Left kidney (tissue), 2 donors: ENCODE measurements around the gene PTPRF. TPM values are rescaled to one million over a fixed set of nuclear protein-coding genes. Genes with fewer than 3 reads are reported as not detected.
"Not testable (repeated sequence)": the region's sequence is repeated elsewhere in the genome, so short reads cannot be mapped to it uniquely, and the experiment has no call there.

Experiments used
- DNase-seq: peaks from one replicate; pipeline ENCODE4 v3.0.0-alpha.2; 2013
- polyA plus RNA-seq: library from polyadenylated mRNA; unstranded; fragments of 120-200 nt; gene quantifications from one replicate; pipeline ENCODE4 v1.2.1, GENCODE V29; 2013; ENCODE audit not compliant: insufficient read length

Gene PTPRF
- polyA plus RNA-seq, 1 donor = 240 TPM

GRCh38 chr1:43625063-43625780, 94.5 kb downstream of the PTPRF start:
- no peak for DNase-seq

DNA sequence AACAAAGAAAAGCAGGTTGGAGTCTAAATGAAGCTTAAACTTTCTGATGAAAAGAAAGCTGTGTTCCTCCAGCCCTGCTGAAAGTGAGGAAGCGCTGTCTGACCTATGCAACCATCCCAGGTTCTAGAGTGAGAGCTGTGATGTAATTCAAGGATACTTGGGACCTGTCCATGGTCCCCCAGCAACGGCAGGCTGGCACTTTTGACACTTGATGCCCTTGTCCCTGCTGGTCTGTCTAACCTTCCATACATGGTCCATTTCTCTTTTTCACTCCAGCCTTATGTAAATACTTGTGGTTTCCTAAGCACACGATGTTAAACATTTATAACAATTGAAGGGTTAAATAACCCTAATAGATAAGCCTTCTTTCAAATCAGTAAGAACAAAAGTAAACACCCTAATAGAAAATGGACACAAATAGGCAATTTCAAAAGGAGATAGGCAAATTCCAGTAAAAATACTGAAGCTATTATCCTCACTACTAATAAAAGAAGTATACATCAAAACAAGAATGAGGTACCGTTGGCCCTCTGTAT, 101.5 kb downstream of the PTPRF start:
- DNase-seq = no peak

DNA sequence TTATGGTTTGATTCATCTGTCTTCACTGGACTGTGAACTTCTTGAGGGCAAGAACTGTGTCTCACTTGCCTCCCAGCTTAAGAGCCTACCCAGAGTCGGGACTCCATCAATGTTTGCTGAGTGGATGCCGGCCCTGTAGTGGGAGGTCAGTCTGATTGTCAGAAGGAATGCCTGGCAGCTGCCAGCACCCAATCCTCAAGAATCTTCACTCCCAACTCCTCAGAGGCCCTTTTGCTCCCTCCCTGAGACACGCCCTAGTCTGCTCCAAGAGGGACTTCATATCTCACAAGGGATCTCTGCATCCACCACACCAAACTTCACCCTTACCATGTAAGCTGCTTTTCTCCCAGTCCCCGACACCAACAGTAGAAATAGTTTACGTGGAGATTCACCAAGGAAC, 104.0 kb downstream of the PTPRF start:
- no peak for DNase-seq

- DNase-seq = no peak
Observed at GRCh38 chr1:43636006-43636641, 105.4 kb downstream of the PTPRF start.

- no peak for DNase-seq
Observed at GRCh38 chr1:43637267-43637666, 106.6 kb downstream of the PTPRF start.

- DNase-seq = not testable (repeated sequence)
Observed at GRCh38 chr1:43638381-43638780, 107.7 kb downstream of the PTPRF start.

DNA sequence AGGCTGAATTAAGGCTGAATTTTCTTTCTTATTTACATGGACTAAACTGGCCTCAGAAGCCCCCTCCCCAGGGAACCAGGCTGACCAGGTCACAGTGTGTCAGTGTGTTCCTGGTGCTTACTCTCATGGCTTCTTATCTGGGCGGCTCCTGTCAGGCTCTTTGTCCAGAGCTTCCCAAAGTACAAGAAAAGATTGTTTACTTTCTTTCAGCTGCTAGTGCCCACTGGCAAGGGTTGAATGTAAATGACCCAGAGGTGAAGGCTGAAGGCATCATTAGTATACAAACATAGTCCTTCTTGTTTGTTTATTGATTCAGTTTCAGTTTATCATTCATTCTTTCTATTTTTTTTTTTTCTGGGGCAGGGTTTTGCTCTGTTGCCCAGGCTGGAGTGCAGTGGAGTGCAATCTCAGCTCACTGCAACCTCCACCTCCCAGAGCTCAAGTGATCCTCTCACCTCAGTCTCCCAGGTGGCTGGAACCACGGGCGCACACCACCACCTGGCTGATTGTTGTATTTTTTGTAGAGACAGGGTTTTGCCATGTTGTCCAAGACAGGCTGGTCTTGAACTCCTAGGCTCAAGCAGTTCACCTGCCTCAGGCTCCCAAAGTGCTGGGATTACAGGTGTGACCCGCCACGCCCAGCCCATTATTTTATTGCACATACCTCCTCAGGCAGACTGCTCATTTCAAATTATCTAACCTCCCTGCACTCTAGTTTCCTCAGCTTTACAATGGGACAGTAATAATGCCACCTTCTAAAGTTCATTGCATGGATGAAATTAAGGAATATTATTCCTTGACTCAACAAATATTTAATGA, 109.5 kb downstream of the PTPRF start:
- no peak for DNase-seq

GRCh38 chr1:43644558-43644957, 113.9 kb downstream of the PTPRF start:
- no peak for DNase-seq

DNA sequence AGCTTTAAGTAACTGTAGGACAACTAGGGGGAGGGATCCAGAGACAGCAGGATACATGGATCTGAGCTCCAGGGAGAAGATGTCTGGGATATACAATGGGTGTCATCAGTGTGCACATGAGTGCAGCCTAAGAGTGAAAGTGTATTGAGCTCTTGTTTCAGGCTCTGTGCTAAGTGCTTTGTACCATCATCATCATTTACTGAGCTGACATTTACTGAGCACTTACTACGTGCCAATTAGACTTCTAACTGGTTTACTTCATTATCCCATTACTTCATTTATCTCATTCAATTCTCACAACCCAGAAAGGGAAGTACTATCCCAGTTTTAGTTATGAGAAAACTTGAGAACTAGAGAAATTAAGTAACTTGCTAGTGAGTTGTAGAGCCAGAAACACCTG, 114.8 kb downstream of the PTPRF start:
- DNase-seq = no peak

- not testable (repeated sequence) for DNase-seq
Observed at GRCh38 chr1:43647331-43647730, 116.6 kb downstream of the PTPRF start.

DNA sequence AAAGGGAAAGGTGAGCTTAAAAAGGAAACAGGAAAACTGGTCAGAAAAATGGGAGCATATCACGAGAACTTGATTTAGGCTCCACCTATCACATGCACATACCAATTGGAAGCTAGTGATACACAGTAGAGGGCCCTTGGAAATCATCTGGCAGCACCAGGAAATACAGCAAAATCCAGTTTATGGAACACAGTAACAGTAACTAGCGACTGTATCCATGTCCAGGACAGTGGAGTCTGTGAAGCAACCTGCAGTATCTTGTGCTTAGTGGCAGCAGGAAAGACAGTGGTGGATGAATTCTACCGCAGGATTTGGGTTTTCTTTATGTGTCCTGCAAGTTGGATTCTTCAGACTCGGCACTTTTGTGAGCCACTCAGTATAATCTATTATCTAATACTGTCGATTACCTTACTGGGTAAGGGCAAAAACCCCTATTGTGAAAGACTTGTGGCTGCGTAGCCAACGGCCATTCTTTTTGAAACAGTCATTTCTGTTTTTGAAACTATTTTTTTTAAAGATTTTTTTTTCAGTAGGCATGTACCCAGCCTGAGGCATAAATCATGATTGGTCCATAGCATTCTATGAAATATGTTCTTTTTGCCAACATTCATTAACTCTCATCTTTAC, 117.7 kb downstream of the PTPRF start:
- DNase-seq = no peak

DNA sequence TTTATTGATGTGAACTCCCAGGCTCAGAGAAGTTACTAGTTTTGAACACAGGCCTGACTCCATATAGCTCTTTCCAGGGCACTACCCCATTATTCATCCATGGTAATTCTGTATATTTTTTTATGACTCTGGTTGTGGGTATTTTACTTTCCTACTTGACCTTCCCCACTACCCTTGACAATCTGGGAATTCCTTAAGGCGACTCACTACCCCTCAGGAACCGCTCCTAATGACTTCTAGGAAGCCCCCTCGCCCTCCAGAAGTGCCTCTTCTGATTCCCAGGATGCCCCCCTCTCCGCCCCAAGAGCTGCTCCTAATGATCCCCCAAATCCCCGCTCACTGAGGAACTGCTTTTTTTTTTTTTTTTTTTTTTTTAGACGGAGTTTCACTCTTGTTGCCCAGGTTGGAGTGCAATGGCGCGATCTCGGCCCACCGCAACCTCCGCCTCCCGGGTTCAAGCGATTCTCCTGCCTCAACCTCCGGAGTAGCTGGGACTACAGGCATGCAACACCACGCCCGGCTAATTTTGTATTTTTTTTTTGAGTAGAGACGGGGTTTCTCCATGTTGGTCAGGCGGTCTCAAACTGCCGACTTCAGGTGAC, 118.3 kb downstream of the PTPRF start:
- no peak for DNase-seq

- DNase-seq = peak; percentile 97
Observed at GRCh38 chr1:43650310-43651085, 119.8 kb downstream of the PTPRF start.

- DNase-seq = no peak
Observed at GRCh38 chr1:43651188-43651587, 120.5 kb downstream of the PTPRF start.

- no peak for DNase-seq
Observed at GRCh38 chr1:43651902-43652301, 121.2 kb downstream of the PTPRF start.

- DNase-seq = no peak
Observed at GRCh38 chr1:43653339-43653738, 122.7 kb downstream of the PTPRF start.

GRCh38 chr1:43653893-43654292, 123.2 kb downstream of the PTPRF start:
- no peak for DNase-seq

GRCh38 chr1:43655953-43656352, 125.3 kb downstream of the PTPRF start:
- DNase-seq = no peak

DNA sequence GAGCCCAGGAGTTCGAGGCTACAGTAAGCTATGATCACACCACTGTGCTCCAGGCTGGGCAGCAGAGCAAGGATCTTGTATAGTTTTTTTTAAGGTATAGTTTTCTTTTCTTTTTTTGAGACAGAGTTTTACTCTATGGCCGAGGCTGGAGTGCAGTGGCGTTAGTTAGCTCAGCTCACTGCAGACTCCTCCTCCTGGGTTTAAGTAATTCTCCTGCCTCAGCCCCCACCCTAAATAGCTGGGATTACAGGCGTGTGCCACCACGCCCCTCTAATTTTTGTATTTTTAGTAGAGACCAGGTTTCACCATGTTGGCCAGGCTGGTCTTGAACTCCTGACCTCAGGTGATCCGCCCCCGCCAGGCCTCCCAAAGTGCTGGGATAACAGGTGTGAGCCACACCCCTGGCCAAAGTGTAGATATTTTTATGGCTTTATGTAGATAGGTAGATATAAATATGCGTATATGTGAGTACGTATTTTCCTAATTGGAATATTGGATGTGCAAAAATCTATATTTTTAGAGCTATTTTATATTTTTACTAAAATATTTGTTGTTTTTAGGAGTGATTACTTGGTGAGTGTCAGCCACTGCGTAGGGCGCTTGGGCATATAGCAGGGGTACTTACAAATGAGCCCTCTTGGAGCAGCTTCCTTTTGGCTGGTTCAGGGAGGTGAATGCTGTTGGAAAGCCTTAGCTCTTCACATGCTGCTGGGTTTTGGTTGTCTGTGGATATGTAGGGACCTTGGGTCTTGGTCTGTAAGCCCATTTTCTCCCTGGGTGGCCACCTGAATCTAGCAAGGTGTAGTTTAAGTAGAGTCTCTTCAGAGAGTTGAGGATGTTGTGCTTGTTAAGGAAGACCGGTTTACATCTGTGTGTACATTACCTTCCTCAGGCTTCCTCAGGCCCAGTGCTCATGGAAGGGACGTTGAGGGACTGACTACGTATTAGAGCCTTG, 128.8 kb downstream of the PTPRF start:
- no peak for DNase-seq

- DNase-seq = no peak
Observed at GRCh38 chr1:43660355-43660754, 129.7 kb downstream of the PTPRF start.
